ENCODE results near the gene HOXC12.

GRCh38 chr12:53949631-53950436 is 4.9 kb upstream of the HOXC12 start:
- no peak for TF ChIP-seq ZFP30 (CRISPR knock-in tag; IDR thresholded peaks at IDR 0.05)
- no peak for TF ChIP-seq PATZ1 (CRISPR knock-in tag; IDR thresholded peaks at IDR 0.05; ENCODE audit: borderline replicate concordance)
- TF ChIP-seq ARNTL (CRISPR knock-in tag; IDR thresholded peaks at IDR 0.05; ENCODE audit: borderline replicate concordance, low read depth) = no peak
- no peak for TF ChIP-seq POU6F1 (CRISPR knock-in tag; IDR thresholded peaks at IDR 0.05; ENCODE audit: borderline replicate concordance, low read depth)
- TF ChIP-seq TSHZ2 (CRISPR knock-in tag; IDR thresholded peaks at IDR 0.05) = no peak
- TF ChIP-seq CREB5 (CRISPR knock-in tag; IDR thresholded peaks at IDR 0.05; ENCODE audit: low read depth) = no peak
- no peak for TF ChIP-seq ZFP3 (CRISPR knock-in tag; IDR thresholded peaks at IDR 0.05)
- no peak for TF ChIP-seq CSRNP3 (CRISPR knock-in tag; IDR thresholded peaks at IDR 0.05)
- TF ChIP-seq PPARA (CRISPR knock-in tag; IDR thresholded peaks at IDR 0.05; ENCODE audit: borderline replicate concordance) = no peak
